ENCODE data around the gene RAB5B.

DNA sequence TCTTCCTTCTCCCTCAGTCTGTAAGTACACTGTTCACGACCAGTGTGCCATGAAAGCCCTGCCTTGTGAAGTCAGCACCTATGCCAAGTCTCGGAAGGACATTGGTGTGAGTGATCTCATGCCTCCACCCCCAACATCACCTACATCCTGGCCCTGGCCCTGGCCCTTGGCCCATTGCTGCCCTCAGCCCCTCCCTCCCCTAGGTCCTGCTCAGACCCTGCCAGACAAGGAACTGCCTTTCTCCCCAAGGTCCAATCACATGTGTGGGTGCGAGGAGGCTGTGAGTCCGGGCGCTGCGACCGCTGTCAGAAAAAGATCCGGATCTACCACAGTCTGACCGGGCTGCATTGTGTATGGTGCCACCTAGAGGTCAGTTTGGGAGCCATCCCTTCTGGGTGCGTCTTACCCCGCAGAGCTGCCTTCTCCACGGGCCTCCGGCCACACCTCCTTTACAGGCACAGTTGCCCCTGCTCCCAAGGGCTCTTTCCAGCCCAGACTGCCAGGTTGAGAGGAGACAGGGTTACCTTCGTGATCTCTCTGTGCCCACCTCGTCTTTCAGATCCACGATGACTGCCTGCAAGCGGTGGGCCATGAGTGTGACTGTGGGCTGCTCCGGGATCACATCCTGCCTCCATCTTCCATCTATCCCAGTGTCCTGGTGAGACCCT is 33.7 kb upstream of the RAB5B start:
- TF ChIP-seq, protein P1, sequence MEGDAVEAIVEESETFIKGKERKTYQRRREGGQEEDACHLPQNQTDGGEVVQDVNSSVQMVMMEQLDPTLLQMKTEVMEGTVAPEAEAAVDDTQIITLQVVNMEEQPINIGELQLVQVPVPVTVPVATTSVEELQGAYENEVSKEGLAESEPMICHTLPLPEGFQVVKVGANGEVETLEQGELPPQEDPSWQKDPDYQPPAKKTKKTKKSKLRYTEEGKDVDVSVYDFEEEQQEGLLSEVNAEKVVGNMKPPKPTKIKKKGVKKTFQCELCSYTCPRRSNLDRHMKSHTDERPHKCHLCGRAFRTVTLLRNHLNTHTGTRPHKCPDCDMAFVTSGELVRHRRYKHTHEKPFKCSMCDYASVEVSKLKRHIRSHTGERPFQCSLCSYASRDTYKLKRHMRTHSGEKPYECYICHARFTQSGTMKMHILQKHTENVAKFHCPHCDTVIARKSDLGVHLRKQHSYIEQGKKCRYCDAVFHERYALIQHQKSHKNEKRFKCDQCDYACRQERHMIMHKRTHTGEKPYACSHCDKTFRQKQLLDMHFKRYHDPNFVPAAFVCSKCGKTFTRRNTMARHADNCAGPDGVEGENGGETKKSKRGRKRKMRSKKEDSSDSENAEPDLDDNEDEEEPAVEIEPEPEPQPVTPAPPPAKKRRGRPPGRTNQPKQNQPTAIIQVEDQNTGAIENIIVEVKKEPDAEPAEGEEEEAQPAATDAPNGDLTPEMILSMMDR (IDR thresholded peaks at IDR 0.05; ENCODE audit: borderline replicate concordance, extremely low read depth, low read length, poor library complexity, severe bottlenecking) = peak; percentile 96
- TF ChIP-seq EZH2 (IDR thresholded peaks at IDR 0.05; ENCODE audit: borderline replicate concordance, low read depth, low read length, severe bottlenecking) = no peak

Data from DND-41 (cell line).